Measurements from ENCODE around the gene CFAP99.

Gene CFAP99

DNA sequence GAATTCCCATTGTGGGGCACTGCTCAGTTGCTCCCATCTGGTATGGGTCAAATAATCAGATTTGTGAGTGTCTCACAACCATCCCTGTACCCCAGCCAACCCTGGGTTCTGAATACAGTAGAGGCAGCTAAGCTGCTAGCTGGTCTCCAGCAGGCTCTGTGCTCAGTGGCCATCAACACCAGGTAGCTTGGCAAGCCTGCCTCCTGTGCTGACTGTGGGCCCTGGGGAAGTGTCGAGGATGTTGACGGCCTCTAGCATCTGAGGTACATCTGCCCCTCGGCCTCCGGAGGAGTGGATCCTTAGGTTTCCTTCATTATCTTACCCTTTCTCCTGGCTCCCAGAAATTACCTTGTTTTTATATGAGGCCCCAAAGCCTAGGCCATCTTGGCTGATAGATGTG, 63.4 kb downstream of the CFAP99 start:
- ChIA-PET POLR2A (ENCODE audit: low non-redundant PET) (no interaction called here), CTCF (no interaction called here)
- DNase-seq (ENCODE audit: low spot score) = no peak
- peak overlapping the region; percentile 13; the same call in 1 of the 2 replicates for H3K27ac ChIP-seq
- TF ChIP-seq, protein P1, sequence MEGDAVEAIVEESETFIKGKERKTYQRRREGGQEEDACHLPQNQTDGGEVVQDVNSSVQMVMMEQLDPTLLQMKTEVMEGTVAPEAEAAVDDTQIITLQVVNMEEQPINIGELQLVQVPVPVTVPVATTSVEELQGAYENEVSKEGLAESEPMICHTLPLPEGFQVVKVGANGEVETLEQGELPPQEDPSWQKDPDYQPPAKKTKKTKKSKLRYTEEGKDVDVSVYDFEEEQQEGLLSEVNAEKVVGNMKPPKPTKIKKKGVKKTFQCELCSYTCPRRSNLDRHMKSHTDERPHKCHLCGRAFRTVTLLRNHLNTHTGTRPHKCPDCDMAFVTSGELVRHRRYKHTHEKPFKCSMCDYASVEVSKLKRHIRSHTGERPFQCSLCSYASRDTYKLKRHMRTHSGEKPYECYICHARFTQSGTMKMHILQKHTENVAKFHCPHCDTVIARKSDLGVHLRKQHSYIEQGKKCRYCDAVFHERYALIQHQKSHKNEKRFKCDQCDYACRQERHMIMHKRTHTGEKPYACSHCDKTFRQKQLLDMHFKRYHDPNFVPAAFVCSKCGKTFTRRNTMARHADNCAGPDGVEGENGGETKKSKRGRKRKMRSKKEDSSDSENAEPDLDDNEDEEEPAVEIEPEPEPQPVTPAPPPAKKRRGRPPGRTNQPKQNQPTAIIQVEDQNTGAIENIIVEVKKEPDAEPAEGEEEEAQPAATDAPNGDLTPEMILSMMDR (conservative IDR thresholded peaks at IDR 0.05; ENCODE audit: low read depth) = no peak

- no peak for DNase-seq (ENCODE audit: low spot score)
- CTCF ChIA-PET = no interaction called here
- POLR2A ChIA-PET (ENCODE audit: low non-redundant PET) = no interaction called here
- TF ChIP-seq, protein P1 (conservative IDR thresholded peaks at IDR 0.05; ENCODE audit: low read depth) = no peak
- peak overlapping the region; percentile 13; the same call in 1 of the 2 replicates for H3K27ac ChIP-seq
Measured at GRCh38 chr4:2482693-2483092, 63.9 kb downstream of the CFAP99 start.

DNA sequence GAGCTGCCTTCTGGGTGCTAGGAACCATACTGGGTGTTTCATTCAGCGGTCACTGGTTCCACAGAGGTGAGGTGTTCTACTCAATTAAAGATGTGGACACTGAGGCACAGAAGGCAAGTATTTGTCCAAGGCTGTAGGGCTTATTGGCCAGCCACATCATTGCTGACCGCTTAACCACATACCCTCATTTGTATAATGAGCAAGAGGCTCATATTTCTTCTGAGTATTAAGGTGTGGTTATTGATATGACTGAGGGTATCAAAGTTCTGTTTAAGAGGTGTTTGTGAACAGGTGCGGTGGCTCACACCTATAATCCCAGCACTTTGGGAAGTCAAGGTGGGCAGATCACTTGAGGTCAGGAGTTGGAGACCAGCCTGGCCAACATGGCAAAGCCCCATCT, 64.5 kb downstream of the CFAP99 start:
- ChIA-PET POLR2A (ENCODE audit: low non-redundant PET) (no interaction called here), CTCF (no interaction called here)
- DNase-seq (ENCODE audit: low spot score) = no peak
- TF ChIP-seq, protein P1 (conservative IDR thresholded peaks at IDR 0.05; ENCODE audit: low read depth) = no peak
- H3K27ac ChIP-seq = no peak overlapping the region

DNA sequence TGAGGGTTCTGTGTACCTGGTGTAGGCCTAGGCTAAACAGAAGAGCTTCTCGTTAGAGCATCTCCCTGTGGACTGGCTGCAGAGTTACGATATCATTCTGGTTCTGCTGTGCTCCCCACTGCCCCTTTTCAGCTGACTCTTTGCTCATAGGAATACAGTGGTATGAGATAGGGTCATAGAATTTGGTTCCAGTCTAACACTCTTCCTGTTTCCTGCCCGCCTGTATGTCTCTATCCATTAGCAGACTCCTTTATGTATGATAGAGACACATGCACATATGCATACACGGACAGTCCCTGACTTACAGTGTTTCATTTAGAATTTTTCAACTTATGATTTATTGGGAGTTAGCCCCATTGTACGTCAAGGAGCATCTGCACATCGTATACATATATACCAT, 65.4 kb downstream of the CFAP99 start:
- no peak for DNase-seq (ENCODE audit: low spot score)
- H3K27ac ChIP-seq = no peak overlapping the region
- CTCF ChIA-PET = no interaction called here
- TF ChIP-seq, protein P1 (conservative IDR thresholded peaks at IDR 0.05; ENCODE audit: low read depth) = no peak
- POLR2A ChIA-PET (ENCODE audit: low non-redundant PET) = no interaction called here

GRCh38 chr4:2484993-2485392, 66.2 kb downstream of the CFAP99 start:
- ChIA-PET CTCF (interaction anchor here (0.6 kb wide), 1 partner anchor 82 kb away, joined by 3 read pairs; no protein-coding TSS in a partner anchor), POLR2A (ENCODE audit: low non-redundant PET) (no interaction called here)
- H3K27ac ChIP-seq = peak overlapping the region; percentile 20; the same call in 1 of the 2 replicates
- TF ChIP-seq, protein P1 (conservative IDR thresholded peaks at IDR 0.05; ENCODE audit: low read depth) = no peak
- DNase-seq (ENCODE audit: low spot score) = no peak

- ChIA-PET POLR2A (ENCODE audit: low non-redundant PET) (no interaction called here), CTCF (no interaction called here)
- DNase-seq (ENCODE audit: low spot score) = no peak
- H3K27ac ChIP-seq = no peak overlapping the region
- TF ChIP-seq, protein P1 (conservative IDR thresholded peaks at IDR 0.05; ENCODE audit: low read depth) = no peak
Measured at GRCh38 chr4:2485956-2486355, 67.2 kb downstream of the CFAP99 start.

GRCh38 chr4:2486981-2487380, 68.2 kb downstream of the CFAP99 start:
- no peak for DNase-seq (ENCODE audit: low spot score)
- TF ChIP-seq, protein P1 (conservative IDR thresholded peaks at IDR 0.05; ENCODE audit: low read depth) = no peak
- ChIA-PET POLR2A (ENCODE audit: low non-redundant PET) (no interaction called here), CTCF (no interaction called here)
- no peak overlapping the region for H3K27ac ChIP-seq

All from RWPE1 (cell line).